ENCODE results near the gene TMEM234.

The TMEM234 gene

GRCh38 chr1:32199717-32200072 is 22.5 kb downstream of the TMEM234 start:
- no peak for DNase-seq (ENCODE audit: low read depth)

GRCh38 chr1:32199043-32199716 is 23.0 kb downstream of the TMEM234 start:
- DNase-seq (ENCODE audit: low read depth) = no peak

- no peak for DNase-seq (ENCODE audit: low read depth)
Measured at GRCh38 chr1:32198237-32199042, 23.7 kb downstream of the TMEM234 start.

- DNase-seq (ENCODE audit: low read depth) = no peak
Measured at GRCh38 chr1:32197837-32198236, 24.3 kb downstream of the TMEM234 start.

GRCh38 chr1:32197074-32197473 is 25.1 kb downstream of the TMEM234 start:
- no peak for DNase-seq (ENCODE audit: low read depth)

- no peak for DNase-seq (ENCODE audit: low read depth)
Measured at GRCh38 chr1:32195972-32196823, 26.0 kb downstream of the TMEM234 start.

GRCh38 chr1:32195531-32195930 is 26.6 kb downstream of the TMEM234 start:
- DNase-seq (ENCODE audit: low read depth) = no peak

- DNase-seq (ENCODE audit: low read depth) = no peak
Measured at GRCh38 chr1:32194984-32195383, 27.2 kb downstream of the TMEM234 start.

GRCh38 chr1:32192220-32192948 is 29.8 kb downstream of the TMEM234 start:
- DNase-seq (ENCODE audit: low read depth) = no peak

- no peak for DNase-seq (ENCODE audit: low read depth)
Measured at GRCh38 chr1:32187850-32188249, 34.3 kb downstream of the TMEM234 start.

- no peak for DNase-seq (ENCODE audit: low read depth)
Measured at GRCh38 chr1:32186491-32186890, 35.7 kb downstream of the TMEM234 start.

- no peak for DNase-seq (ENCODE audit: low read depth)
Measured at GRCh38 chr1:32186077-32186476, 36.1 kb downstream of the TMEM234 start.

- DNase-seq (ENCODE audit: low read depth) = no peak
Measured at GRCh38 chr1:32184650-32185049, 37.5 kb downstream of the TMEM234 start.

GRCh38 chr1:32182060-32182459 is 40.1 kb downstream of the TMEM234 start:
- no peak for DNase-seq (ENCODE audit: low read depth)

- DNase-seq (ENCODE audit: low read depth) = no peak
Measured at GRCh38 chr1:32181563-32181962, 40.6 kb downstream of the TMEM234 start.

- DNase-seq (ENCODE audit: low read depth) = no peak
Measured at GRCh38 chr1:32181065-32181464, 41.1 kb downstream of the TMEM234 start.

GRCh38 chr1:32180186-32181060 is 41.7 kb downstream of the TMEM234 start:
- no peak for DNase-seq (ENCODE audit: low read depth)

- DNase-seq (ENCODE audit: low read depth) = peak; percentile 78
Measured at GRCh38 chr1:32179443-32180185, 42.5 kb downstream of the TMEM234 start, which contains the start of gene TXLNA. TSS of gene TXLNA (plus strand) at chr1:32179675. CDS start at chr1:32180346, 671 bp downstream.

- no peak for DNase-seq (ENCODE audit: low read depth)
Measured at GRCh38 chr1:32179193-32179442, 43.0 kb downstream of the TMEM234 start.

- DNase-seq (ENCODE audit: low read depth) = no peak
Measured at GRCh38 chr1:32178380-32179192, 43.6 kb downstream of the TMEM234 start.
